ENCODE measurements around the gene TK2.
"Not testable (repeated sequence)": the region's sequence is repeated elsewhere in the genome, so short reads cannot be mapped to it uniquely, and the experiment has no call there.

The TK2 gene

GRCh38 chr16:66572356-66572755, 22.4 kb upstream of the TK2 start:
- no peak for DNase-seq

GRCh38 chr16:66569827-66570405, 20.0 kb upstream of the TK2 start:
- no peak for DNase-seq

DNA sequence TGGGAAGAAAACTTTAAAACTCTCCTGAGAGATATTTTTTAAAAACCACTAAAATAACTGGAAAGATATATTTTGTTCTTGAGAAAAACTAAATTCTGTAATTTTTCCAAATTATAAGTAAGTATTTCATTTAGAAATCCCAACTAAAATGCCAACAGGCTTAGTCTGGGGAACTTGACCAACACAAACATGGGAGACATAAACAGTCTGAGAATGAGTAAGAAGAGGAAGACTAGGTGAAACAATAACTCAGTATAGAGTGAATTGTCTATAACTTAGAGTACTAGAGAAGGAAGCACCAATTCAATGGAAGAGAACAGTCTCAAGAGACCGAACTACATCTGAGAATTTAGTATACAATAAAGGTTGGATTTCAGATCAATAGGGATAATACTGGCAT, 19.2 kb upstream of the TK2 start:
- DNase-seq = no peak

DNA sequence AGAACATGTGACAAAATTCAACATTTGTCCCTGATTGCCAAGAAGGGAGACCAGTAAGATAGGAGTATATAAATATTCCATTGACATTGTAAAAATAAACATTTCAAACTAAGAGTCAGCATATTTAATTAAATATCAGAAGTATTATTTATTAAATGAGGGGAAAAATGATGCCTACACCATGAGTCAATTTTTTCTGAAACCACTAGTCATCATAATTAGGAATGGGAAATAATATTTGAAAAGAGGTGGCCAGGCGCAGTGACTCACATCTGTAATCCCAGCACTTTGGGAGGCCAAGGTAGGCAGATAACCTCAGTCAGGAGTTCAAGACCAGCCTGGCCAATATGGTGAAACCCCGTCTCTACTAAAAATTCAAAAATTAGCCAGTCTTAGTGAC, 18.4 kb upstream of the TK2 start:
- DNase-seq = no peak

GRCh38 chr16:66567270-66567669, 17.3 kb upstream of the TK2 start:
- not testable (repeated sequence) for DNase-seq

DNA sequence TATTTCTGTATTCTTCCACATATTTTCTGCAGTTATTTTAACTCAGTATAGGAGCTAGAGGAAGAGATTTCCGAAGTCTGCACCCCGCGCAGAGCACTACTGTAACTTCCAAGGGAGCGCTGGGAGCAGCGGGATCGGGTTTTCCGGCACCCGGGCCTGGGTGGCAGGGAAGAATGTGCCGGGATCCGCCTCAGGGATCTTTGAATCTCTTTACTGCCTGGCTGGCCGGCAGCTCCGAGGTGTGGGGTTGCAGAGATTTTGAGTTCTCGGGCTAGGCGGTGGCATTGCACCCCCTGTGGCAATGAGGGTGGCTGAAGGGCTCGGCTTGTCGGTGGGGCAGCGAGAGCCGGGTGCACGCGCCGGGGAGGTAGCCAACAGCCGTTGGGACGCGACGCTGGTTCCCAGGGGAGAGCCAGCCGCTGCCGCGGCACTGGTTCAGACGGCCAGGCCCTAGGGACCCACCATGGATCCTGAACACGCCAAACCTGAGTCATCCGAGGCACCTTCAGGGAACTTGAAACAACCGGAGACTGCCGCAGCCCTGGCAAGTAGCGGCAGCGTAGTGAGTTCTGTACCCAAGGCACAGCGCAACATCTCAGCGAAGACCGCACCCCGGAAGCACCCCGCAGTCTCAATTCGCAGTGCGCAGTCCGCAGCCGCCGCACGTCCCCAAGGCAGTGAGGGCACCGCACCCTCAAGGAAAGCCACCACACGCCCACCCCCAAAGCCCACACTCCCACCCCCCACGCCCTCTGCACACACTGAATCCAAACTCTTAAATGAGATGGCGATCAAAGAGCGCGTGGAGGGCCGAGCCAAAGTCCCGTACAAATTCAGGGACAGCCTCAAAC, 16.4 kb upstream of the TK2 start, which contains the start of gene CMTM1:
Gene CMTM1 (plus strand): TSS at position 389 of the 851 bp plus-strand sequence. CDS start 75 bp downstream, at position 464.
- DNase-seq = no peak

- DNase-seq = no peak
These were observed 13.8 kb upstream of the TK2 start for GRCh38 chr16:66563574-66564334.

- DNase-seq = no peak
These were observed 13.1 kb upstream of the TK2 start for GRCh38 chr16:66562986-66563385.

GRCh38 chr16:66562409-66562808, 12.5 kb upstream of the TK2 start:
- DNase-seq = no peak

DNA sequence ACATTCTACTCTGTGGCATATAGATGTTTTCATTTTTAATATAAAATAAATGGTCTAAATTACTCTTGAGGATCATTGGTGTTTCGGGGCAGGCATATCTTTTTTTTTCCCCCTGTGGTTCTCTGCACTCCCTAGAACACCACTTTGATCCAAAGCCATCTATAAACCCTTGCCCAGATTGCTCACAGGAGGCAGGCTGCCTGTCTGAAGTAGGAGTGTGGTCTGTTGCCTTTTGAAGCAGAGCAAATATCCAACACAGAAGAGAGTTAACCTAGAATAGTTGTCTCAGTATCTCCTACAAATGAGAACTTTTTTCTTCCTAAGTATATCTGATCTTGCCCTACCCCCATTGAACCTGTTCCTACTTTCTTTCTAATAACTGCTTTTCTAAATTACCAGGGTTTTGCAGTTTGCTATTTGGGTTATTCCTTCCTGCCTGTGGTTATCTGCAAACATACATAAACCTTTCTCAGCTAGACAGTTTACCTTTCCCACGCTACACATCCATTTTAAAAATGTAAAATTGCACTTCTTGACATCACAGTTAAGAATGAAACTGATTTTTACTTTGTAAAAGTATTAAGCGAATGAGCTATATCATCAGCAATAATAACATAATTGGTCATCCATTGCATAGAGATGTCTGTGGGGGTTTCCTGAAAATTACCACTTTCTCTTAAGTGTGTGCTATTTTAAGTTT, 11.6 kb upstream of the TK2 start:
- no peak for DNase-seq

DNA sequence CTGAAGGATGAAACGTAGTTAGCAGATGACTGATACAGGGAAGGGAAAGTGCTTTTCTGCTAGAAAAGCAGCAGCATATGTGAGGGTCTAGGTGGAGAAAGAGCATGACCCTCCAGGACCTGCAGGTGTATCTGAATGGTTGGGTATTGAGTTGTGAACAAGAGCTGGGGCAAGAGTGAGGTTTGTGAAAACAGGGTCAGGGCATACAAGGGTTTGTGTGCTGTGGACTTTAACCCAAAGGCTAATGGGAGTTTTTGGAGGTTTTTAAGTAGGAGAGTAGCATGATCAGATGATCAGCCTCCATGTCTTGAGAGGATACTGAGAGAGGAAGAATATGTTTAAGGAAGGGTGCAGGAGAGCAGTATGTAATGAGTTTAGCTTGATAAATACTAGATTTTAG, 10.2 kb upstream of the TK2 start:
- DNase-seq = no peak

GRCh38 chr16:66554495-66554894, 4.6 kb upstream of the TK2 start:
- DNase-seq = no peak

DNA sequence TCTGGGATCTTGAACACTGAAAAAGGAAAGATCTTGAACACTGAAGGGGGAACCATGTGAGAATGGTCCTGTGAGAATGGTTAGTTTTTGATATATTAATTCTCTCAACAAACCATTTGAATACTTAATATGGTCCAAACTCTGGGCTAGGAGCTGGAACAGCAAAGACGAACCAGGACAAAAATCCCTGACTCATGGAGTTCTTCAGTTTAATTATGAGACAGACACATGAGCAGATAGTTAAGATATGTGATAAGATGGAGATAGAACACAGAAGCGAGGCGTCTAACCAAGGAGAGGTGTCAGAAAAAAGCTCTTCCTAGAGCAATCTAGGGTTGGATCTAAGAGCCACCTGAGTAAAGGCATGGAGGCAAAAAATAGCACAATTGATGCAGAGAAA, 4.1 kb upstream of the TK2 start:
- DNase-seq = no peak

- no peak for DNase-seq
These were observed 3.3 kb upstream of the TK2 start for GRCh38 chr16:66553223-66553622.

DNA sequence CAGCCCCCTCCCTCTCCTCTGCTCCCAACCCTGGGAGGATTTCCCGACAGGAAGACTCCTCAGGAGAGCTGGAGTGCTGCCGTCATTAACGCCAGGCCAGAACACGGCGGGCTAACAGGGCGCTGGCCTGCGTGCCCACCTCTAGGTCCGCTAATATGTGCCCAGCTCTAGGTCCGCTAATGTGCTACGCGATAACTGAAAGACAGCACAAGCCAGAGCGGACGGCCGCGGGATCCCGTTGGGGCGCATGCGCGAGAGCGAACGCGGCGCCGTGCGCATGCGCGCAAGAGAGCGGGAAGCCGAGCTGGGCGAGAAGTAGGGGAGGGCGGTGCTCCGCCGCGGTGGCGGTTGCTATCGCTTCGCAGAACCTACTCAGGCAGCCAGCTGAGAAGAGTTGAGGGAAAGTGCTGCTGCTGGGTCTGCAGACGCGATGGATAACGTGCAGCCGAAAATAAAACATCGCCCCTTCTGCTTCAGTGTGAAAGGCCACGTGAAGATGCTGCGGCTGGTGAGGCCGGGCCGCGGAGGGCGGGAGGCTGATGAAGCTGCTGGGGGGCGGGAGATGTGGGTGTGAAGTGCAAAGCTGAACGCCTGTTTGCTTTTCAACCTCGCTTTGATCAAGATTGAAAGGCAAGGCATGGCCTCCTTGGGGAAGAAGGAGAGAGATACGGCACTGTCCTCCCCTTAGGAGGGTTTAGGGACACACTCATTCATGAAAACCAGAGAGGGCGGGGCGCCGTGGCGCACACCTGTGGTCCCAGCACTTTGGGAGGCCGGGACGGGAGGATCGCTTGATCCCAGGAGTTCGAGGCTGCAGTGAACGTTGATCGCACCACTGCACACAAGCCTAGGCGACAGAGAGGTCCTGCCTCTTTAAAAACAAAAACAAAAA, 2.6 kb upstream of the TK2 start, which contains the start of gene CKLF:
Gene CKLF (plus strand): TSS at position 291 of the 892 bp plus-strand sequence. CDS start 140 bp downstream, at position 431.
- peak; percentile 61 for DNase-seq

DNA sequence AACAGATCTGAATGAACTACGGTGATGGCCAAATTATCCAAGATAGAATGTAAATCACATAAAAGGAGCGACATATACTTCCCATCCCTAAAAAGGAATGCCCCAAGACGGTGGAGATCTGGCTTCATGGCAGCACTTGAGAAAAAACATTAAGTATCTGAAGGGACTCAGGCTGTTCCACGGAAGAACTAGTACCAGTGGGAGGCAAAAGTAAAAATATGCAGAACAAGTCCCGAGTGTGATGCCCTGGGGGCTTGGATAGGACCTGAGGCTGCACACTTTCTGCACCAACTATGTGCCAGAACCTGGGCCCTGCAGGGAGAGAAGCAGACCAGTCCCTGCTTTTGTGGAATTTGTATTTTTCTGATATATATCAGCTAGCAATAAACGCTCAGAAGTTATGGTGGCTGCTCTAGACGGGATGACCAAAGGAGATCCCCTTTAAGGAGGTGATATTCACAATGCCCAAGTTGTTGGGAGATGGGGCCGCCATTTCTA, 1.9 kb upstream of the TK2 start:
- no peak for DNase-seq

DNA sequence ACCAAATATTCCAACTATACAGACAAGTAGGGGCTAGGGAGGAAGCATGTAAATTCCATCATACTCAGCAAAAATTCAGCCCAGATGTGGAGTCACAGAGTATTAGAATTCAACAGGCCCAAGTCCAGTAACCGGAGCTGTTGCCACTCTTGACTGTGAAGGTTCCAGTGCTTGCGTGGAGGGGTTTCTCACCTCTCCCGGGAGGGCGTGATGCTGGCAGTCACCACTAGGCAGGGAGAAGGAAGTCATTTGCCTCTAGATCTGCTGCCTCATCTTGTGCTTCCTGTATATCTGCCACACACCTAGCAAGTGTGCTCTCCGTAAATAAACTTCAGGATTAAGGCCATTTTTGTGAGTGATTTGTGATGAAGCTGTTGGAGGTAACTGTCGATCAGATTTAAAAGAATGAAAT, 1.4 kb upstream of the TK2 start:
- DNase-seq = no peak

GRCh38 chr16:66548868-66549267, 1.1 kb downstream of the TK2 start:
- DNase-seq = no peak

DNA sequence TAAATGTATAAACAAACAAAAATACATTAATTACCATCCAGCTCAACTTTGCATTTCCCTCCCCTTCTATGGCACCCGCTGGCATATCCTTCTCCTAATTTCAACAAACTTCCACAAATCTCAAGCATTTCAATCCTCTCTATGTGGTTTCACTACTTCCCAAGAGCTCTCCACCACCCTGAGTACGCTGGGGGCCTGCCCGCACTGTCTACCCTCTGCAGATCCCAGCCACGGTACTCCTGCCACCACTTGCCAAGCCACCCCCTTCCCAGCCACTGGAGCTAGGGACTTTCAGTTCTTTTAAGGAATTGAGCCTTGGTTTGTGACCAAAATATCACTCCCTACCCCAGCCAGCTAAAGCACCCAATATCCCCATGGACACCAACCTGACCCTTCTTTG, 1.9 kb downstream of the TK2 start:
- no peak for DNase-seq

DNA sequence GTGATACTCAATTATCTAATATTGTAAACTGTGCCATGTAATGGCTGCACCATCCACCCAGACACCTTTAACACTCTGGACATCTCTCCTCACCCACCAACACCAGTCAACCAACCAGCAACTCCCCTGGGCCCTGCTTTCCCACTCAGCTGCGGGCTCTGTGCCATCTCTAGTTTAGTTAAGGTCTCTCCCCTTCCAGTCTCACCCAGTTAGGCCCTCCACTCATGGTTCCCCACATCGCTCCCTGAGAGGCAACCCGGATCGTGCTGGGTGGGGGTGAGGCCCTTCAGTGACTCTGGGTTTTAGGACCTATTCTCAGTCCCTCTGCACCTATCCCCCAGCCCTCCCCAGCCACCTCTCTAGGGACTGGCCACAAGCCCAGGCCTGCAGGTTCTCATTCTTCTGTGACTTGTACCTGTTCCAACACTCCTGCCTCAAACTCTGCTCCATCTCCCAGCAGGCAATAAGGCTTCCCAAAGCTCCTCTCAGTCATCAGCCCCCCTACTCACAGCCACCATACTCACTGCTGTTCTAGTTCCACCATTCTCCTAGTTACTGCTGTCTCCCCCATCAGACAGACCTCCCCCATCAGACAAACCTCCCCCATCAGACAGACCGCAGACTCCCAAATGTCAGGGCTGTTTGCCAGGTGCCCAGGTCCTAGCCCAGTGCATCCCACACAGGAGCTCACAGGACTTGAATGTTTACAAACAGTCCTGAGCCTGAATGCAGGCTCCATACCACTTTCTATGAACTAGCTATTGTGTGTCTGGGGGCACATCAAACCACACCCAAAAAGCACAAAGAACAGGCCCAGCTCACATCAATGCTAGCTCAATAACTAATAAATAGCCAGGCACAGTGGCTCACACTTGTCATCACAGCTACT, 2.6 kb downstream of the TK2 start:
- DNase-seq = no peak

Measured in GOT3 (cell line).